ENCODE results near the gene TCF3. TPM values are rescaled to one million over a fixed set of nuclear protein-coding genes. Genes with fewer than 3 reads are reported as not detected.

TCF3 gene
- polyA plus RNA-seq, 1 donor from 2014 or later = 31.7 TPM

DNA sequence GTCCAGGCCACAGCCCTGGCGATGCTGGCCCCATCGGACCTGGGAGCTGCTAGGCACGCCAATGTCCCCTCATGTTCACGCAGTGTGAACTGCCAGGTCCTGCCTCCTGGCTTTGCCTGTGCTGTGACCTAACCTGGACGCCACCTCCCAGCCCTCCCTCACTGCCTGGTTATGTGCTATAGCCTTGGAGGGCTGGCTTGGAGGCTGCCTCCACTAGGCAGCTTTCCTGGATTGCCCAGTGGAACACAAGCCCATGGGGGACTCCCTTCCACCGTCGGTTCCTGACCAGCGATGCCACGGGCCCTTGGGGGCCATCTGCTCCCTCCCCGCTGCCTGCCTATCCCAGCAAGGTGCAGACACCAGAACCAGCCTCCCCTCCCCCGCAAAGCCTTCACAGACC lies 31.9 kb downstream of the TCF3 start:
- H3K27me3 ChIP-seq (ENCODE audit: insufficient read depth, low read depth, low read length) = no peaks in the 10 kb centered on the region
- no peaks in the 10 kb centered on the region for H3K9me2 ChIP-seq (ENCODE audit: insufficient read depth, low read length)
- no peaks in the 10 kb centered on the region for H3K36me3 ChIP-seq (ENCODE audit: insufficient read depth, low read length)
- H4K20me1 ChIP-seq (ENCODE audit: insufficient read depth) = no peaks in the 10 kb centered on the region
- TF ChIP-seq MXI1 (conservative IDR thresholded peaks at IDR 0.05; ENCODE audit: poor library complexity, severe bottlenecking) = no peak
- TF ChIP-seq, protein P1, sequence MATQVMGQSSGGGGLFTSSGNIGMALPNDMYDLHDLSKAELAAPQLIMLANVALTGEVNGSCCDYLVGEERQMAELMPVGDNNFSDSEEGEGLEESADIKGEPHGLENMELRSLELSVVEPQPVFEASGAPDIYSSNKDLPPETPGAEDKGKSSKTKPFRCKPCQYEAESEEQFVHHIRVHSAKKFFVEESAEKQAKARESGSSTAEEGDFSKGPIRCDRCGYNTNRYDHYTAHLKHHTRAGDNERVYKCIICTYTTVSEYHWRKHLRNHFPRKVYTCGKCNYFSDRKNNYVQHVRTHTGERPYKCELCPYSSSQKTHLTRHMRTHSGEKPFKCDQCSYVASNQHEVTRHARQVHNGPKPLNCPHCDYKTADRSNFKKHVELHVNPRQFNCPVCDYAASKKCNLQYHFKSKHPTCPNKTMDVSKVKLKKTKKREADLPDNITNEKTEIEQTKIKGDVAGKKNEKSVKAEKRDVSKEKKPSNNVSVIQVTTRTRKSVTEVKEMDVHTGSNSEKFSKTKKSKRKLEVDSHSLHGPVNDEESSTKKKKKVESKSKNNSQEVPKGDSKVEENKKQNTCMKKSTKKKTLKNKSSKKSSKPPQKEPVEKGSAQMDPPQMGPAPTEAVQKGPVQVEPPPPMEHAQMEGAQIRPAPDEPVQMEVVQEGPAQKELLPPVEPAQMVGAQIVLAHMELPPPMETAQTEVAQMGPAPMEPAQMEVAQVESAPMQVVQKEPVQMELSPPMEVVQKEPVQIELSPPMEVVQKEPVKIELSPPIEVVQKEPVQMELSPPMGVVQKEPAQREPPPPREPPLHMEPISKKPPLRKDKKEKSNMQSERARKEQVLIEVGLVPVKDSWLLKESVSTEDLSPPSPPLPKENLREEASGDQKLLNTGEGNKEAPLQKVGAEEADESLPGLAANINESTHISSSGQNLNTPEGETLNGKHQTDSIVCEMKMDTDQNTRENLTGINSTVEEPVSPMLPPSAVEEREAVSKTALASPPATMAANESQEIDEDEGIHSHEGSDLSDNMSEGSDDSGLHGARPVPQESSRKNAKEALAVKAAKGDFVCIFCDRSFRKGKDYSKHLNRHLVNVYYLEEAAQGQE (IDR thresholded peaks at IDR 0.05; ENCODE audit: borderline replicate concordance) = no peak
- TF ChIP-seq SMC3 (conservative IDR thresholded peaks at IDR 0.05; ENCODE audit: poor library complexity) = no peak
- no peak for TF ChIP-seq EZH2 (IDR thresholded peaks at IDR 0.05; ENCODE audit: borderline replicate concordance, insufficient read depth, low read length, poor library complexity, severe bottlenecking)
- TF ChIP-seq EP300 (conservative IDR thresholded peaks at IDR 0.05; ENCODE audit: poor library complexity, severe bottlenecking) = no peak
- H3K27ac ChIP-seq (ENCODE audit: low read length) = no peak overlapping the region
- no peak overlapping the region for H3K9ac ChIP-seq (ENCODE audit: low read length)
- H2AFZ ChIP-seq (ENCODE audit: low read depth, low read length) = no peak overlapping the region
- H3K4me2 ChIP-seq (ENCODE audit: low read length) = no peak overlapping the region
- no peaks in the 10 kb centered on the region for H3F3A ChIP-seq (ENCODE audit: insufficient read depth, low read length, poor library complexity, severe bottlenecking)
- H3K79me2 ChIP-seq (replicated peaks; ENCODE audit: insufficient read depth, low read length) = no peaks in the 10 kb centered on the region
- no peaks in the 10 kb centered on the region for H3K9me3 ChIP-seq (ENCODE audit: low read length)
- H3K4me3 ChIP-seq (ENCODE audit: low read length) = no peak overlapping the region

DNA sequence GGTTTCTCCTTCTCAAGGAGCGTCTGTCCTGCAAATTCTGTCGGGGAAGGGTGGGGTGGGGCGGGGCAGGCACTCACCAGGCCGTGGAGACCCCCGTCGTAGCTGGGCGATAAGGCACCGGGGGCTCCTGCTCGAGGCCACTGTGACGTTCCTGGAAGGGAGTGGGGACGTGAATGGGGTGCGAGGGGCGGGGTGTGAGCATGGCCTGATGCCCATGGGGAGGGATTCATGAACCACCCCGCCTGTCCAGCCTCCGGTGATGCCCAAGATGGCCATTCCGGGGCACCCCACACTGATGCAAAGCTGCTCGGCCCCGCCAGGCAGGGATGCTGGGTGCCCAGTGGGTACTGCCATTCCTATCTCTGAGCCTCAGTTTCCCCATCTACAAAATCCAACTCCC lies 32.7 kb downstream of the TCF3 start:
- Histone ChIP-seq H4K20me1 (ENCODE audit: insufficient read depth) (no peaks in the 10 kb centered on the region), H3K27me3 (ENCODE audit: insufficient read depth, low read depth, low read length) (no peaks in the 10 kb centered on the region), H3K79me2 (replicated peaks; ENCODE audit: insufficient read depth, low read length) (no peaks in the 10 kb centered on the region), H3K9ac (ENCODE audit: low read length) (no peak overlapping the region), H3K27ac (ENCODE audit: low read length) (no peak overlapping the region), H3K4me2 (ENCODE audit: low read length) (no peak overlapping the region), H3K36me3 (ENCODE audit: insufficient read depth, low read length) (no peaks in the 10 kb centered on the region), H3K9me2 (ENCODE audit: insufficient read depth, low read length) (no peaks in the 10 kb centered on the region), H3F3A (ENCODE audit: insufficient read depth, low read length, poor library complexity, severe bottlenecking) (no peaks in the 10 kb centered on the region), H3K9me3 (ENCODE audit: low read length) (no peaks in the 10 kb centered on the region), H2AFZ (ENCODE audit: low read depth, low read length) (no peak overlapping the region), H3K4me3 (ENCODE audit: low read length) (no peak overlapping the region)
- TF ChIP-seq EP300 (conservative IDR thresholded peaks at IDR 0.05; ENCODE audit: poor library complexity, severe bottlenecking) (no peak), SMC3 (conservative IDR thresholded peaks at IDR 0.05; ENCODE audit: poor library complexity) (no peak), POLR2AphosphoS5 (IDR thresholded peaks at IDR 0.05) (no peak), EZH2 (IDR thresholded peaks at IDR 0.05; ENCODE audit: borderline replicate concordance, insufficient read depth, low read length, poor library complexity, severe bottlenecking) (no peak), RAD21 (conservative IDR thresholded peaks at IDR 0.05) (no peak), MXI1 (conservative IDR thresholded peaks at IDR 0.05; ENCODE audit: poor library complexity, severe bottlenecking) (no peak), TAF1 (IDR thresholded peaks at IDR 0.05; ENCODE audit: low read depth) (no peak)
- TF ChIP-seq, protein P1 (IDR thresholded peaks at IDR 0.05; ENCODE audit: borderline replicate concordance) = no peak
- TF ChIP-seq, protein P2, sequence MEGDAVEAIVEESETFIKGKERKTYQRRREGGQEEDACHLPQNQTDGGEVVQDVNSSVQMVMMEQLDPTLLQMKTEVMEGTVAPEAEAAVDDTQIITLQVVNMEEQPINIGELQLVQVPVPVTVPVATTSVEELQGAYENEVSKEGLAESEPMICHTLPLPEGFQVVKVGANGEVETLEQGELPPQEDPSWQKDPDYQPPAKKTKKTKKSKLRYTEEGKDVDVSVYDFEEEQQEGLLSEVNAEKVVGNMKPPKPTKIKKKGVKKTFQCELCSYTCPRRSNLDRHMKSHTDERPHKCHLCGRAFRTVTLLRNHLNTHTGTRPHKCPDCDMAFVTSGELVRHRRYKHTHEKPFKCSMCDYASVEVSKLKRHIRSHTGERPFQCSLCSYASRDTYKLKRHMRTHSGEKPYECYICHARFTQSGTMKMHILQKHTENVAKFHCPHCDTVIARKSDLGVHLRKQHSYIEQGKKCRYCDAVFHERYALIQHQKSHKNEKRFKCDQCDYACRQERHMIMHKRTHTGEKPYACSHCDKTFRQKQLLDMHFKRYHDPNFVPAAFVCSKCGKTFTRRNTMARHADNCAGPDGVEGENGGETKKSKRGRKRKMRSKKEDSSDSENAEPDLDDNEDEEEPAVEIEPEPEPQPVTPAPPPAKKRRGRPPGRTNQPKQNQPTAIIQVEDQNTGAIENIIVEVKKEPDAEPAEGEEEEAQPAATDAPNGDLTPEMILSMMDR (IDR thresholded peaks at IDR 0.05; ENCODE audit: poor library complexity, severe bottlenecking) = no peak
